HFFc6 (cell line): ENCODE results near the gene C3orf49. TPM values are rescaled to one million over a fixed set of nuclear protein-coding genes. Genes with fewer than 3 reads are reported as not detected.

Source experiments
- DNase-seq: peaks from one replicate; pipeline ENCODE4 v3.0.0-alpha.2; 2018
- H3K27ac Mint-ChIP-seq: 2 replicates; pipeline ENCODE4 v1.8.0; 2020; ENCODE audit warnings: mild to moderate bottlenecking, mixed read lengths
- H3K27me3 Mint-ChIP-seq: 2 replicates; pipeline ENCODE4 v1.8.0; 2021; ENCODE audit warnings: mild to moderate bottlenecking, moderate library complexity, mixed read lengths; ENCODE audit not compliant: insufficient read depth
- H3K36me3 Mint-ChIP-seq: 2 replicates; pipeline ENCODE4 v1.8.0; 2021; ENCODE audit warnings: low read depth, mixed read lengths
- H3K4me1 Mint-ChIP-seq: 2 replicates; pipeline ENCODE4 v1.8.0; 2020; ENCODE audit warnings: low read depth, mixed read lengths
- H3K4me3 Mint-ChIP-seq: 2 replicates; pipeline ENCODE4 v1.8.0; 2020; ENCODE audit warnings: mild to moderate bottlenecking, moderate library complexity, mixed read lengths
- H3K9me3 Mint-ChIP-seq: 2 replicates; pipeline ENCODE4 v1.8.0; 2020; ENCODE audit warnings: mild to moderate bottlenecking, mixed read lengths
- total RNA-seq, 6 experiments: library from RNA; stranded (reverse); fragmentation: NEBNext Ultra II Directional; extraction: Animal tissue kit (Norgen Biotek cat#: 25700); gene quantifications; 2 replicates in 1 of 6; 3 replicates in 5 of 6; pipeline ENCODE4 v1.2.3, GENCODE V29; 2021
- TF ChIP-seq, protein P1 (sequence below): fragments of 200-600 bp; sonication (generic); IDR thresholded peaks from 2 replicates; pipeline ENCODE4 v1.5.0; 2021; ENCODE audit warnings: antibody characterized with exemption, mild to moderate bottlenecking

C3orf49 gene
- total RNA-seq, 6 experiments from 2014 or later = not detected

DNA sequence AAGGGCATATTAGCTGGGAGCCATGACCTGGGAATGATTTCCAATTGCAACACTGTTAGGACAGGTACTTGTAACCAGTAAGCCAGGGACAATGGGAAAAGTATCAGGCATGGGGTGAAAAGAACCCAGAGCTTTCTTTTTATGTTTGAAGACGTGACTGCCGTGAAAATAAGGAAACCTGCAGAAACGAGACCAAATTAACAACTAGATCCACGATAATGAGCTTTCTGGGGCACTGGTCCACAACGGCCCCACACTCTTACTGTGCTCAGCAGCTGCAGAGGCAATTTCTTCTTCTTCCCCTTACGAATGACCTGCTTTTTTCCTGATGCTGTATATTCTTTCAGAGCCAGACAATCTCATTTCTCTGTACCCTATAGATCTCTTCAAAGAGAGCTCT, 11.4 kb downstream of the C3orf49 start:
- Mint-ChIP-seq H3K27ac (no peak overlapping the region), H3K36me3 (peaks cover 15% of the 10 kb centered on the region; the same call in 1 of the 2 replicates), H3K4me3 (no peak overlapping the region)

DNA sequence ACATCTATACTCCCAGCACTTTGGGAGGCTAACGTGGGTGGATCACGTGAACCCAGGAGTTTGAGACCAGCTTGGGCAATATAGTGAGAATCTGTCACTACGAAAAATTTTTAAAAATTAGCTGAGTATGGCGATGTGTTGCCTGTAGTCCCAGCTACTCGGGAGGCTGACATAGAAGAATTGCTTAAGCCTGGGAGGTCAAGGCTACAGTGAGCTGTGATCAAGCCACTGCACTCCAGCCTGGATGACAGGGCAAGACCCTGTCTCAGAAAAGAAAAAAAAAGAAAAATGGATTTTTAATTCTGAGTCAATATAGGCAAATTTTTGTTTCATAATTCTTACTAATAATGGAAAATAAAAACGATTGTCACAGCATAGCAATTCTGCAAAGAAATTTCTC, 13.3 kb downstream of the C3orf49 start:
- TF ChIP-seq, protein P1, sequence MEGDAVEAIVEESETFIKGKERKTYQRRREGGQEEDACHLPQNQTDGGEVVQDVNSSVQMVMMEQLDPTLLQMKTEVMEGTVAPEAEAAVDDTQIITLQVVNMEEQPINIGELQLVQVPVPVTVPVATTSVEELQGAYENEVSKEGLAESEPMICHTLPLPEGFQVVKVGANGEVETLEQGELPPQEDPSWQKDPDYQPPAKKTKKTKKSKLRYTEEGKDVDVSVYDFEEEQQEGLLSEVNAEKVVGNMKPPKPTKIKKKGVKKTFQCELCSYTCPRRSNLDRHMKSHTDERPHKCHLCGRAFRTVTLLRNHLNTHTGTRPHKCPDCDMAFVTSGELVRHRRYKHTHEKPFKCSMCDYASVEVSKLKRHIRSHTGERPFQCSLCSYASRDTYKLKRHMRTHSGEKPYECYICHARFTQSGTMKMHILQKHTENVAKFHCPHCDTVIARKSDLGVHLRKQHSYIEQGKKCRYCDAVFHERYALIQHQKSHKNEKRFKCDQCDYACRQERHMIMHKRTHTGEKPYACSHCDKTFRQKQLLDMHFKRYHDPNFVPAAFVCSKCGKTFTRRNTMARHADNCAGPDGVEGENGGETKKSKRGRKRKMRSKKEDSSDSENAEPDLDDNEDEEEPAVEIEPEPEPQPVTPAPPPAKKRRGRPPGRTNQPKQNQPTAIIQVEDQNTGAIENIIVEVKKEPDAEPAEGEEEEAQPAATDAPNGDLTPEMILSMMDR = no peak
- no peaks in the 10 kb centered on the region for H3K9me3 Mint-ChIP-seq
- H3K4me3 Mint-ChIP-seq = no peak overlapping the region
- H3K4me1 Mint-ChIP-seq = no peaks in the 10 kb centered on the region
- H3K27ac Mint-ChIP-seq = no peak overlapping the region
- peaks cover 11% of the 10 kb centered on the region; the same call in 1 of the 2 replicates for H3K36me3 Mint-ChIP-seq
- no peak for DNase-seq
- H3K27me3 Mint-ChIP-seq = no peaks in the 10 kb centered on the region

More for the DNA sequence above, 11.4 kb downstream of the C3orf49 start:
- peaks cover 5% of the 10 kb centered on the region for H3K4me1 Mint-ChIP-seq
- no peaks in the 10 kb centered on the region; the same call in 1 of the 2 replicates for H3K27me3 Mint-ChIP-seq
- no peaks in the 10 kb centered on the region for H3K9me3 Mint-ChIP-seq
- TF ChIP-seq, protein P1 = no peak
- no peak for DNase-seq

GRCh38 chr3:63841704-63842103, 22.6 kb downstream of the C3orf49 start:
- peaks cover 9% of the 10 kb centered on the region; the same call in 1 of the 2 replicates for H3K36me3 Mint-ChIP-seq
- no peak overlapping the region for H3K27ac Mint-ChIP-seq
- H3K4me1 Mint-ChIP-seq = peaks cover 12% of the 10 kb centered on the region
- DNase-seq = no peak
- no peak overlapping the region for H3K4me3 Mint-ChIP-seq
- no peaks in the 10 kb centered on the region for H3K9me3 Mint-ChIP-seq
- H3K27me3 Mint-ChIP-seq = no peaks in the 10 kb centered on the region
- TF ChIP-seq, protein P1 = no peak

- Mint-ChIP-seq H3K27ac (no peak overlapping the region), H3K4me3 (no peak overlapping the region), H3K27me3 (no peaks in the 10 kb centered on the region), H3K36me3 (peaks cover 9% of the 10 kb centered on the region; the same call in 1 of the 2 replicates), H3K4me1 (peaks cover 12% of the 10 kb centered on the region), H3K9me3 (no peaks in the 10 kb centered on the region)
- DNase-seq = no peak
- TF ChIP-seq, protein P1 = no peak
Measured at GRCh38 chr3:63842127-63842526, 23.0 kb downstream of the C3orf49 start.

DNA sequence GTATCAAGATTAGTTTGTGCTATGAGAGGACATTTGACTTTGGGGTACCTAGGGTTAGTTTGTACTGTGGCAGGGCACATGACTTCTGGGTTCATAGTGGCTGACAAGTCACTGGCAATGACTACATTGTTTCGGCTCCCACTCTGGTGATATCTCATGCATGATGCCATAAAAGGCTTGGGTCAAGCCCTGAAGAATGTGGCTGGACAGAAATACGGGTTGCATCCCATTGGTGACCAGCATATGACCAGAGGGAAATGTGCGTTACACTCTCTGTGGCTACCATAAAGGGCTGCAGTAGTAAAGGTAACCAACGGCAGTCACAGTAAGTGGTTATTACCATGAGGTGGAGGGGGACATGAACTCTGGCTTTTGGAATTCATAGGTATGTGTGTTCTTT, 26.1 kb downstream of the C3orf49 start:
- Mint-ChIP-seq H3K4me1 (peaks cover 12% of the 10 kb centered on the region), H3K27me3 (no peaks in the 10 kb centered on the region), H3K27ac (no peak overlapping the region), H3K9me3 (no peaks in the 10 kb centered on the region), H3K4me3 (no peak overlapping the region), H3K36me3 (peaks cover 5% of the 10 kb centered on the region; the same call in 1 of the 2 replicates)
- TF ChIP-seq, protein P1 = no peak
- no peak for DNase-seq
